ENCODE results near the gene LRPAP1. TPM values are rescaled to one million over a fixed set of nuclear protein-coding genes. Genes with fewer than 3 reads are reported as not detected.

Gene LRPAP1
- total RNA-seq, 2 donors from 2014 or later, result 175 to 270 TPM

GRCh38 chr4:3489451-3489962 lies 42.7 kb downstream of the LRPAP1 start:
- H3K9me3 ChIP-seq, result no peaks in the 10 kb centered on the region
- intact Hi-C loops (cut with DNase I), result no loop called here
- no peaks in the 10 kb centered on the region for H3K27me3 ChIP-seq (replicated peaks; ENCODE audit: insufficient read depth)
- H3K4me1 ChIP-seq (replicated peaks), result peaks cover 7% of the 10 kb centered on the region
- WGBS, result 52% methylated on average over 16 of the region's 20 CpGs
- no peak overlapping the region for H3K27ac ChIP-seq
- DNase-seq (ENCODE audit: low spot score), result no peak
- H3K4me3 ChIP-seq, result no peak overlapping the region
- TF ChIP-seq POLR2AphosphoS5 (IDR thresholded peaks at IDR 0.05) (no peak), CTCF (IDR thresholded peaks at IDR 0.05) (no peak), POLR2A (IDR thresholded peaks at IDR 0.05) (no peak)
- no peaks in the 10 kb centered on the region for H3K36me3 ChIP-seq

- intact Hi-C loops (cut with DNase I), result no loop called here
- TF ChIP-seq POLR2A (IDR thresholded peaks at IDR 0.05) (no peak), POLR2AphosphoS5 (IDR thresholded peaks at IDR 0.05) (no peak), CTCF (IDR thresholded peaks at IDR 0.05) (no peak)
- WGBS, result 62% methylated on average over 11 of the region's 11 CpGs
- DNase-seq (ENCODE audit: low spot score), result no peak
- H3K27ac ChIP-seq, result no peak overlapping the region
- peaks cover 14% of the 10 kb centered on the region for H3K4me1 ChIP-seq (replicated peaks)
- no peaks in the 10 kb centered on the region for H3K36me3 ChIP-seq
- H3K9me3 ChIP-seq, result no peaks in the 10 kb centered on the region
- no peaks in the 10 kb centered on the region for H3K27me3 ChIP-seq (replicated peaks; ENCODE audit: insufficient read depth)
- no peak overlapping the region for H3K4me3 ChIP-seq
These were observed 43.4 kb downstream of the LRPAP1 start for GRCh38 chr4:3488820-3489219.

GRCh38 chr4:3487861-3488260 lies 44.4 kb downstream of the LRPAP1 start:
- Histone ChIP-seq H3K36me3 (no peaks in the 10 kb centered on the region), H3K27ac (no peak overlapping the region), H3K4me1 (replicated peaks) (peaks cover 17% of the 10 kb centered on the region), H3K9me3 (no peaks in the 10 kb centered on the region), H3K4me3 (no peak overlapping the region), H3K27me3 (replicated peaks; ENCODE audit: insufficient read depth) (no peaks in the 10 kb centered on the region)
- intact Hi-C loops (cut with DNase I), result no loop called here
- TF ChIP-seq CTCF (IDR thresholded peaks at IDR 0.05), result no peak
- no peak for TF ChIP-seq POLR2AphosphoS5 (IDR thresholded peaks at IDR 0.05)
- TF ChIP-seq POLR2A (IDR thresholded peaks at IDR 0.05), result no peak
- DNase-seq (ENCODE audit: low spot score), result no peak
- 72% methylated on average over 5 of the region's 7 CpGs for WGBS

- no peak overlapping the region for H3K4me3 ChIP-seq
- DNase-seq (ENCODE audit: low spot score), result no peak
- peaks cover 17% of the 10 kb centered on the region for H3K4me1 ChIP-seq (replicated peaks)
- no peaks in the 10 kb centered on the region for H3K27me3 ChIP-seq (replicated peaks; ENCODE audit: insufficient read depth)
- no peaks in the 10 kb centered on the region for H3K9me3 ChIP-seq
- TF ChIP-seq POLR2AphosphoS5 (IDR thresholded peaks at IDR 0.05) (no peak), CTCF (IDR thresholded peaks at IDR 0.05) (no peak), POLR2A (IDR thresholded peaks at IDR 0.05) (no peak)
- intact Hi-C loops (cut with DNase I), result no loop called here
- H3K36me3 ChIP-seq, result no peaks in the 10 kb centered on the region
- 51% methylated on average over 18 of the region's 25 CpGs for WGBS
- H3K27ac ChIP-seq, result no peak overlapping the region
These were observed 45.4 kb downstream of the LRPAP1 start for GRCh38 chr4:3486541-3487540.

Measured in prostate gland (tissue), 2 donors.